Hair follicle dermal papilla cell (primary cell): ENCODE results near the gene PLSCR3. TPM values are rescaled to one million over a fixed set of nuclear protein-coding genes. Genes with fewer than 3 reads are reported as not detected.

Source experiments
- total RNA-seq: library from RNA; depleted of rRNA; stranded (reverse); fragments of >200 nt; gene quantifications from 2 replicates; pipeline ENCODE4 v1.2.3, GENCODE V29; 2012

The PLSCR3 gene
- total RNA-seq = 26.6 and 29.9 TPM in 2 replicates

DNA sequence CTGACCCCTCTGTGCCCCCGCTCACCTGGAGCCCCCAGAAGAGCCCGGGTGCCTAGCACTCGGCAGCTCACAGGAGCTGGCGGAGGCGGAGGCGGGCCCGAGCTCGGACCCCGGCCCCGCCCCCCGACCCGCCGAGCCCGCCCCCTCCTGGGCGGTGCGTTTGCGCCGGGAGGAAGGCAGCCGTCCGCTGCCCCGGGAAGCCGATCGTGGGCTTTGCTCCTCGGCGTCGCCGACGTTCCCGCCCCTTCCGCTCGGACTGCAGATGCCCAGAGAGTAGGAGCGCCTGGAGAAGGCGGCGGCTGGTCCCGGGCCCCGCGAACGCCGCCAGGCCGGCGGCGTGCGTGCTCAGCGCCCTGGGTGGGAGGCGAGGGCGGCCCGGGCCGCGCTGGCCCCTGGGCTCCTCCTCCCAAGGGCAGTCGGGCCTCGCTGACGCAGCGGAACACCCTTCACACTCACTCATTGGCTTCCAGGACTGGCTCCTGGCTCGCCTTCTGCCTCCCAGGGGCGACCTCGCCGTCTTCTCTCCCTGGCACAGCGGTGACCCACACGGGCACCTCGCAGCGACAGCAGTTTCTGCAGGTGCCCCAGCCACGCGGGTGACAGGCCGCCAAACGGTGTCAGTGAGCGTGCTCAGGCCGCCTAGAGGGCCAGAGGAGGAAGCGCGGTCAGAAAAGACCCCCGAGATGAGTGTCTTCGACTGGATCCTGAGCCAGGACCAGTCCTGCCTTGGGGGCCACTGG lies at the start of gene PLSCR3:
Gene PLSCR3, minus strand, starts transcription at position 74 of the 740 bp plus-strand sequence. CDS start 415 bp downstream, outside the sequence.

DNA sequence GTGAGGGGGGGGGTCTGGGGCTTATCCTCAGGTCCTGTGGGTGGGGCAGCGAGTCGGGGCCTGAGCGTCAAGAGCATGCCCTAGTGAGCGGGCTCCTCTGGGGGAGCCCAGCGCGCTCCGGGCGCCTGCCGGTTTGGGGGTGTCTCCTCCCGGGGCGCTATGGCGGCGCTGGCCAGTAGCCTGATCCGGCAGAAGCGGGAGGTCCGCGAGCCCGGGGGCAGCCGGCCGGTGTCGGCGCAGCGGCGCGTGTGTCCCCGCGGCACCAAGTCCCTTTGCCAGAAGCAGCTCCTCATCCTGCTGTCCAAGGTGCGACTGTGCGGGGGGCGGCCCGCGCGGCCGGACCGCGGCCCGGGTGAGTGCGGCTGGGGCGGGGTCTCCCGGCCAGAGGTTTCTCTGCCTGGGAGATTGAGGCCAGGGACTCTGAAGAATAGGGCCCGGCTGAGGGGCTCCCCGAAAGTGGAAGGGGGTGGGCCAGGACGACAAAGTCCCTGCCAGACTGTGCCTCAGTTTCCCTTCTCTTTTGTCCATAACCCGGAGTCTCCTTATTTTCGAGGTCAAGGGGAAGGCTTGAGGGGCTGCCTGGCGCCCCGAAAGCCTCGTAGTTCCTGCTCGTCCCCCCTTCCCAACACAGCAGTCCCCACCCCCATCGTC lies 45.3 kb upstream of the PLSCR3 start, which contains the start of gene FGF11:
Gene FGF11, plus strand, starts transcription at position 51 of the 651 bp plus-strand sequence. Its CDS starts 109 bp downstream, at position 160.

GRCh38 chr17:7428557-7428956 lies 34.2 kb upstream of the PLSCR3 start, which contains the start of gene SPEM3:
TSS of gene SPEM3 (plus strand) at chr17:7428857. CDS start at chr17:7428903, 46 bp downstream.

GRCh38 chr17:7425316-7425715 lies 31.0 kb upstream of the PLSCR3 start, which contains the start of gene SPEM2:
TSS of gene SPEM2 (plus strand) at chr17:7425616. CDS start at chr17:7425689, 73 bp downstream.

GRCh38 chr17:7419819-7420610 lies 25.7 kb upstream of the PLSCR3 start, which contains the start of gene SPEM1:
TSS of gene SPEM1 (plus strand) at chr17:7420324. CDS start at chr17:7420385, 61 bp downstream.

DNA sequence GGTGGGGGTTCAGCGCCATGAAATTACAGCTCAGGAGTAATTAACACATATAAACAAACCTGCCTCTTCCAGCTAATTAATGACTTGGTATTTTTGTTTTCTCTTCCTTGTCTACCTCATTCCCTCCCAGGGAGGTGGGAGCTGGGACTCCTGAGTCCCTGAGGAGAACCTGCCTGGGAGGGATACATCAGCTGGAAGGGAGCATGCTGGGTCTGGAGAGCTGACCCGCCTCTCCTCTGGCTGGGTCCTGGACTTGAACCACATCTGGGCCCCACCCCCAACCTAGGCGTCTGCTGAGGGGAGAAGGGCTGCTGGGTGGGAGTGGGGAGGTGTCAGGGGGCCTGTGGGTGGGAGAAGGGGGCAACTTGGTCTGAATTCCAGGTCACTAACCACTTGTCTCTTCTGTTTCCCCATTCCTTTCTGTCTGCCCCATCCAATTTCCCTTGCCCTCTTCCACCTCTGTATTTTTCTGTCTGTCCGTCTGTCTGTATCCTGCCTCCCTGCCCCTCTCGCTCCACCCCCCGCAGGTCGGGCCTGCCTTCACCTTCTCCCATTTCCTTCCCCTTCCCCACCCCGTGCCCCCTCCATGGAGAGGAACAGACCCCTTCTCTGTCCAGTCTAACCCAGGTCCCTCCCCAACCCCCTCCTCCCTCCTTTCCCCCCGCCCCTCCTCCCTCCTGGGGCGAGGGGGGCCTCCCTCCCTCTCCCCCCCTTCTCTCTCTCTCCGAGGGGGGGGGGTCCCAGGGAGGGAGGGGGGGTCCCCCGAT lies 13.3 kb upstream of the PLSCR3 start, which contains the start of gene NLGN2:
Gene NLGN2, plus strand, starts transcription at position 361 of the 767 bp plus-strand sequence. CDS start 411 bp downstream, outside the sequence.

DNA sequence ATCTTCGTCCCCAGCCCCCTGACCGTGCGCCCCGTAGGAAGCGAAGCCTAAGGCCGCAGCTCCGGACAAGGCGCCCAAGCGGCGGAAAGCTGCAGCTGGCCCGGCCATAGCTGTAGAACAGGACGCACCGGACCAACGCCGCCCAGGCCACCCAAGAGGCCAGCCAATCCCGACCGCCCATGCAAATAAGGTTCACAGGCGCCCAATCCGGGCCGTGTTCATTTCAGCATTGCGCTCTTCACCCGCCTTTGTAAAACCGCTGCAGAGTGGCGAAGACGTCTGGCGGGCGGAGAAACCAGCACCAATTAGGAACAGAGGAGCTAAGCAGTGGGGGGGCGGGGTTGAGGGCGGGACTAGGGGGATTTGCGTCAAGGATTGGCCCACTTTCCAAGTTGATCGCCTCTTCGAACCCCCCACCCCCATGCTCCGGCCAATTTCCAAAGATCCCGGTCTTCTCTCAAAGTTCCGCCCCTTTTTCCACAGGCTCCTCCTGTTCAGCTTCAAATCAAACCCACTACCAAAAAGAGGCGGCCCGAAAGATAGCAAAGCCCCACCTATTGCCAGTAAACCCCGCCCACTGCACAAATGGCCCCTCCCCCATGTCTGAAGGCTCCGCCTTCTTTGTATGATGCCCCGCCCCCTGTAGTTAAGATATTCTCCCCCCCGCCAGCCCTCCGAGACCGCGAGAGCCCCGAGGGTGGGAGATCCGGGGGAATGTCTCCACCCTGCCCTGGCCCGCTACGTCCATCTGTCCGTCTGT lies 9.8 kb upstream of the PLSCR3 start, which contains the start of gene TMEM256:
Gene TMEM256, minus strand, starts transcription at position 121 of the 760 bp plus-strand sequence. Its CDS starts 13 bp downstream, at position 108.

DNA sequence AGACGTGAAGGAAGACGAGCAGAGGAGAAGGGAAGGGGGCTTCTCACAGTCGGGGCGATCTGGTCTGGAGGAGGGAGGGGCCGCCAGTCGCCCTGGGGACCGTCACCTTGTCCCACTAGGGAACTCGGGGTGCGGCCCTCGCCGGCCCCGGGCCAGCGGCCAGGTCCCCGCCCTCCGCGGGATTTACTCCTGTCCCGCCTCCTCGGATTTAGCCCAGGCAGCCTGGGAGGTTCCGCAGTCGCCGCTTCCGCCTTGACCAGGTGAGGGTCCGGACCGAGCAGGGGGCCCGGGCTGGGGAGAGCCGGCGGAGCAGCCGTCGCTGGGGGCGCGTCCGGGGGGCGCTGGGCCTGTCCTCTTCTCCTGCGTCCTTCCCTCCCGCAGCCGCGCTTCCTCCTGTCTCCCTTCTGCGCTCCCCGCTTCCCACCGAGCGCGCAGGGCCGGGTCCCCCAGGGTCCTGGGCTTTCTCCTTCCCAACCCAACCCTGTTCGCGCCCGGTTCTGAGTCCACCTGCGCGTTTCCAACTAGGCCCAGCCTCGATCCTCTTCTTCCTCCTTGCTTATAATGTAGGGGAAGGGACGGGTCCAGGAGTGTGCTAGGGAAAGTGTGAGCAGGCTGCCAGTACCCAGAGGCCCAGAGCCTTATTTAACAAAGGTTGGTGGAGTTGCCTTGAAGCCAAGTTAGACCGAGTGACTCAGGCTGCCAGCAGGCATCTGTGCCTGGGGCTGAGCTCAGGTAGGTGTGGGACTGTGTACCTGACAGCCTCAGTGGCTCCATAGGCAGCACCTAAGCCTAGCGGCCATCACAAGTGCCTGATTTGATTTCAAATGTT lies 13.3 kb downstream of the PLSCR3 start, which contains the start of gene TNK1:
Gene TNK1, plus strand, starts transcription at position 235 of the 829 bp plus-strand sequence. CDS start 1,838 bp downstream, outside the sequence.

DNA sequence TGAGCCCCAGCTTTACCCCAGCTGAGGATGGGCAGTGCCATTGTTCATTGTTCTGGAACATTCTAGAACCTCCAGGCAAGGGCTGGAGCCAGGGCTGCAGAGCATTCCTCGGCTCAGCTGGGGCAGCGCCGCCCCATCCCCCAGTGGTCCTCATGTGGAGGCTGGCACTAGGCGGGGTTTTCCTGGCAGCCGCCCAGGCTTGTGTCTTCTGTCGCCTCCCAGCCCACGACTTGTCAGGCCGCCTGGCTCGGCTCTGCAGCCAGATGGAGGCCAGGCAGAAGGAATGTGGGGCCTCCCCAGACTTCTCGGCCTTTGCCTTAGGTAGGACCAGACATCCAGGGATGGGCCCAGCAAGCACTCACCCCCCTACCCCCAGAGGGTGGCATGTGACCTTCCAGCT lies 39.3 kb downstream of the PLSCR3 start, which contains the start of gene TMEM95:
Gene TMEM95, plus strand, starts transcription at position 104 of the 400 bp plus-strand sequence. Its CDS starts 49 bp downstream, at position 153.

DNA sequence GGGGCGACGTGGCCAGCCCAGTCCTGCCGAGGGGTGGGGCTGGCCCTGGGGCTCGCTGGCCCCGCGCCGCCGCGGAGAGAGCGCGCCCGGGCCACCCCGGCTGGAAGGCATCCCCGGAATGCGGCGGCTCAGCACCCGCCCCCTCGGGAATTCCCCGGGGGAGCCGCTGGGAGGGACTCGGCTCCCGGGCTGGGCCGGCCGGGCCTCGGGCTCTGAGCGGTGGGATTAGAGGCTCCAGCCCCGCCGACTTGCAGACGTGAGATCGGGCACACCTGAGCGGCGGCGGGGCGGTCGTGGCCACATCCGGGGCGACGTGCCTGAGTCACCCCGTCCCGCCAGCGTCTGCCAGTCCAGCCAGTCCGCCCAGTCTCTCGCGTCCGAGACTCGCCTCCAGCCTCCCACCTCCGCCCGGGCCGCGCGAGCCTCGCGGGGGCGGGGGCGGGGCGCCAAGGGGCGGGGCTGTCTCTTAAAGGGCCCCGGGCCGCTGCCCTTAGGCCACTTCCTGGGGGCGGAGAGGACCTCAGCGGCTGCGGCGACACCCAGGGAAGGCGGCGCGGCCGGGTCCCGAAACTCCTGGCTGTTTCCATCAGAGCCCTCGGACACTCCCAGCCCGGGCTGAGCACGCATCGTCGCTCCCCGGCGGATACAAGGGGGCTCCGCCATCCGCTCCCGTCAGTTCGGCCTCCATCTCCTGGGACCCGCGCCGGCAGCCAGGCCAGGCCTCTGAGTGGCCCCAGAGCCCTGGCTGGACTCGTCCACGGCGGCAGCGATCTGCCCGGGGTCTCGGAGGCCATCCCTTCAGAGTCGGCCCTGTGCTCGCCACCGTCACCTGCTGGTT lies 42.4 kb downstream of the PLSCR3 start, which contains the start of gene KCTD11:
Gene KCTD11, plus strand, starts transcription at position 498 of the 838 bp plus-strand sequence.

Other genes with a start within 250 kb of the PLSCR3 start
- gene ASGR1, start 215.2 kb downstream of the PLSCR3 start, total RNA-seq = 0.36 and 0.49 TPM in 2 replicates
- 17.4 and 18.9 TPM in 2 replicates for gene DLG4, start 174.7 kb downstream of the PLSCR3 start, total RNA-seq
- 164 and 197 TPM in 2 replicates for gene ACADVL, start 174.6 kb downstream of the PLSCR3 start, total RNA-seq
- 112 and 113 TPM in 2 replicates for gene DVL2, start 160.0 kb downstream of the PLSCR3 start, total RNA-seq
- gene PHF23, start 155.1 kb downstream of the PLSCR3 start, total RNA-seq = 55.7 and 66.2 TPM in 2 replicates
- gene GABARAP, start 152.1 kb downstream of the PLSCR3 start, total RNA-seq = 173 and 278 TPM in 2 replicates
- gene CTDNEP1, start 142.8 kb downstream of the PLSCR3 start, total RNA-seq = 36.0 and 41.2 TPM in 2 replicates
- gene ELP5, start 142.3 kb downstream of the PLSCR3 start, total RNA-seq = 34.9 and 40.7 TPM in 2 replicates
- gene CLDN7, start 132.0 kb downstream of the PLSCR3 start, total RNA-seq = 0.24 and 1.8 TPM in 2 replicates
- under 0.01 and 0.12 TPM in 2 replicates for gene SLC2A4, start 112.8 kb downstream of the PLSCR3 start, total RNA-seq
- not detected in 2 replicates for gene YBX2, start 99.9 kb downstream of the PLSCR3 start, total RNA-seq
- gene EIF5A, start 86.9 kb downstream of the PLSCR3 start, total RNA-seq = 428 and 632 TPM in 2 replicates
- 52.0 and 53.2 TPM in 2 replicates for gene GPS2, start 79.2 kb downstream of the PLSCR3 start, total RNA-seq
- gene NEURL4, start 65.2 kb downstream of the PLSCR3 start, total RNA-seq = 16.2 TPM in 2 replicates
- 0.97 TPM in 1 of 2 replicates, not detected in the other for gene ACAP1, start 58.0 kb downstream of the PLSCR3 start, total RNA-seq
- gene KCTD11, start 42.4 kb downstream of the PLSCR3 start, total RNA-seq = 12.2 and 15.8 TPM in 2 replicates
- not detected in 2 replicates for gene TMEM95, start 39.4 kb downstream of the PLSCR3 start, total RNA-seq
- gene TNK1, start 13.4 kb downstream of the PLSCR3 start, total RNA-seq = 1.7 and 2.4 TPM in 2 replicates
- 39.9 and 61.1 TPM in 2 replicates for gene TMEM256, start 9.6 kb upstream of the PLSCR3 start, total RNA-seq
- 16.9 TPM in 2 replicates for gene NLGN2, start 13.3 kb upstream of the PLSCR3 start, total RNA-seq
- gene SPEM1, start 25.8 kb upstream of the PLSCR3 start, total RNA-seq = not detected in 2 replicates
- gene SPEM2, start 31.1 kb upstream of the PLSCR3 start, total RNA-seq = not detected in 2 replicates
- not detected in 2 replicates for gene SPEM3, start 34.3 kb upstream of the PLSCR3 start, total RNA-seq
- gene TMEM102, start 40.9 kb upstream of the PLSCR3 start, total RNA-seq = 2.3 and 4.5 TPM in 2 replicates
- gene FGF11, start 45.0 kb upstream of the PLSCR3 start, total RNA-seq = 0.97 and 1.8 TPM in 2 replicates
- gene CHRNB1, start 50.5 kb upstream of the PLSCR3 start, total RNA-seq = 6.2 and 7.5 TPM in 2 replicates
- gene ZBTB4, start 85.1 kb upstream of the PLSCR3 start, total RNA-seq = 54.8 TPM in 2 replicates
- not detected in 2 replicates for gene SLC35G6, start 86.9 kb upstream of the PLSCR3 start, total RNA-seq
- gene POLR2A, start 89.8 kb upstream of the PLSCR3 start, total RNA-seq = 98.0 and 120 TPM in 2 replicates
- 12.2 and 20.2 TPM in 2 replicates for gene TNFSF12, start 154.5 kb upstream of the PLSCR3 start, total RNA-seq
- 1.2 and 1.5 TPM in 2 replicates for gene TNFSF13, start 164.2 kb upstream of the PLSCR3 start, total RNA-seq
- 66.4 and 68.7 TPM in 2 replicates for gene SENP3, start 167.4 kb upstream of the PLSCR3 start, total RNA-seq
- gene CD68, start 185.1 kb upstream of the PLSCR3 start, total RNA-seq = 25.3 and 43.4 TPM in 2 replicates
- 63.1 and 88.3 TPM in 2 replicates for gene MPDU1, start 189.3 kb upstream of the PLSCR3 start, total RNA-seq
- 0.12 and 0.49 TPM in 2 replicates for gene SOX15, start 195.6 kb upstream of the PLSCR3 start, total RNA-seq
- 49.2 and 51.1 TPM in 2 replicates for gene FXR2, start 220.4 kb upstream of the PLSCR3 start, total RNA-seq
- gene SAT2, start 233.3 kb upstream of the PLSCR3 start, total RNA-seq = 29.0 and 39.6 TPM in 2 replicates
- gene SHBG, start 235.6 kb upstream of the PLSCR3 start, total RNA-seq = 0.36 TPM in 1 of 2 replicates, not detected in the other